Measurements from ENCODE around the gene GXYLT2. TPM values are rescaled to one million over a fixed set of nuclear protein-coding genes. Genes with fewer than 3 reads are reported as not detected.

Gene GXYLT2
- total and polyA plus RNA-seq, 8 donors: 0.40 to 27.0 (median 1.4) TPM

- no peak for DNase-seq
- no peaks in the 10 kb centered on the region for H3K27me3 ChIP-seq
- WGBS, 5 donors: 75 to 81% (median 78%) methylated on average over 5 of the region's 5 CpGs
- H3K9me3 ChIP-seq: peaks cover 0 to 5% (median 2%) of the 10 kb centered on the region in 4 donors
- intact Hi-C loops (cut with DNase I; ENCODE audit: low total_unique reads): no loop called here
- H3K4me3 ChIP-seq: no peak overlapping the region
- no peak for TF ChIP-seq CTCF (IDR thresholded peaks at IDR 0.05)
- TF ChIP-seq POLR2AphosphoS5 (IDR thresholded peaks at IDR 0.05): no peak
- no peaks in the 10 kb centered on the region for H3K36me3 ChIP-seq
- H3K27ac ChIP-seq: no peak overlapping the region
- H3K4me1 ChIP-seq: peaks cover 0 to under 1% (median 0%) of the 10 kb centered on the region in 4 donors
Measured at GRCh38 chr3:72990701-72991395, 103.0 kb downstream of the GXYLT2 start.

- TF ChIP-seq EP300 (IDR thresholded peaks at IDR 0.05): no peak
- TF ChIP-seq POLR2AphosphoS5 (IDR thresholded peaks at IDR 0.05): no peak
- no peak for TF ChIP-seq POLR2A (IDR thresholded peaks at IDR 0.05)
- TF ChIP-seq CTCF (IDR thresholded peaks at IDR 0.05): no peak
- Histone ChIP-seq H3K9me3 (no peaks in the 10 kb centered on the region), H3K36me3 (no peaks in the 10 kb centered on the region), H3K27ac (no peak overlapping the region), H3K4me3 (no peak overlapping the region), H3K4me1 (peaks cover 0 to 7% (median 6%) of the 10 kb centered on the region in 4 donors), H3K27me3 (no peaks in the 10 kb centered on the region)
- intact Hi-C loops (cut with DNase I; ENCODE audit: low total_unique reads): no loop called here
- no peak for DNase-seq
- WGBS, 5 donors: 64 to 74% (median 68%) methylated on average over 2 of the region's 2 CpGs
Measured at GRCh38 chr3:72991522-72991921, 103.7 kb downstream of the GXYLT2 start.

- no peak for DNase-seq
- no peaks in the 10 kb centered on the region for H3K36me3 ChIP-seq
- no peak overlapping the region for H3K27ac ChIP-seq
- intact Hi-C loops (cut with DNase I; ENCODE audit: low total_unique reads): no loop called here
- WGBS, 5 donors: 73 to 88% (median 76%) methylated on average over 6 of the region's 6 CpGs
- no peak overlapping the region for H3K4me3 ChIP-seq
- no peaks in the 10 kb centered on the region for H3K9me3 ChIP-seq
- peaks cover 2 to 16% (median 13%) of the 10 kb centered on the region in 4 donors for H3K4me1 ChIP-seq
- TF ChIP-seq EP300 (IDR thresholded peaks at IDR 0.05) (no peak), POLR2A (IDR thresholded peaks at IDR 0.05) (no peak), CTCF (IDR thresholded peaks at IDR 0.05) (no peak), POLR2AphosphoS5 (IDR thresholded peaks at IDR 0.05) (no peak)
- no peaks in the 10 kb centered on the region for H3K27me3 ChIP-seq
Measured at GRCh38 chr3:72993391-72993790, 105.5 kb downstream of the GXYLT2 start.

- no peak for TF ChIP-seq EP300 (IDR thresholded peaks at IDR 0.05)
- no peak for TF ChIP-seq POLR2AphosphoS5 (IDR thresholded peaks at IDR 0.05)
- no peak for TF ChIP-seq CTCF (IDR thresholded peaks at IDR 0.05)
- TF ChIP-seq POLR2A (IDR thresholded peaks at IDR 0.05): no peak
- no peak overlapping the region for H3K27ac ChIP-seq
- H3K27me3 ChIP-seq: no peaks in the 10 kb centered on the region
- H3K9me3 ChIP-seq: no peaks in the 10 kb centered on the region
- WGBS, 5 donors: 87 to 92% (median 90%) methylated on average over 10 of the region's 10 CpGs
- no peaks in the 10 kb centered on the region for H3K36me3 ChIP-seq
- peaks cover 22 to 35% (median 33%) of the 10 kb centered on the region in 4 donors for H3K4me1 ChIP-seq
- DNase-seq: peak in 1 of 2 donors; percentile 18
- intact Hi-C loops (cut with DNase I; ENCODE audit: low total_unique reads): loop anchor here (5.0 kb wide), 1 partner anchor 148 kb away; the partner anchor contains the start of gene SHQ1
- H3K4me3 ChIP-seq: no peak overlapping the region
Measured at GRCh38 chr3:72995337-72995736, 107.5 kb downstream of the GXYLT2 start.

All from stomach (tissue), 9 donors.